ENCODE measurements around the gene IL17B.

Gene IL17B

GRCh38 chr5:149375434-149375833, 3.7 kb downstream of the IL17B start:
- no peak for DNase-seq

GRCh38 chr5:149374801-149375200, 4.3 kb downstream of the IL17B start:
- DNase-seq, result no peak

- DNase-seq, result no peak
Measured at GRCh38 chr5:149374303-149374702, 4.8 kb downstream of the IL17B start.

GRCh38 chr5:149372932-149373331, 6.2 kb downstream of the IL17B start:
- DNase-seq, result no peak

GRCh38 chr5:149372076-149372795, 6.9 kb downstream of the IL17B start:
- DNase-seq, result no peak

- DNase-seq, result peak; percentile 29
Measured at GRCh38 chr5:149371296-149371962, 7.7 kb downstream of the IL17B start.

- no peak for DNase-seq
Measured at GRCh38 chr5:149370878-149371277, 8.2 kb downstream of the IL17B start.

- DNase-seq, result no peak
Measured at GRCh38 chr5:149367972-149368645, 11.0 kb downstream of the IL17B start.

- DNase-seq, result peak; percentile 42
Measured at GRCh38 chr5:149367249-149367971, 11.7 kb downstream of the IL17B start.

GRCh38 chr5:149366169-149366729, 12.8 kb downstream of the IL17B start:
- no peak for DNase-seq

GRCh38 chr5:149365418-149365817, 13.7 kb downstream of the IL17B start:
- DNase-seq, result no peak

- no peak for DNase-seq
Measured at GRCh38 chr5:149364719-149365118, 14.4 kb downstream of the IL17B start.

- DNase-seq, result no peak
Measured at GRCh38 chr5:149363936-149364335, 15.2 kb downstream of the IL17B start.

- DNase-seq, result no peak
Measured at GRCh38 chr5:149363358-149363757, 15.7 kb downstream of the IL17B start.

GRCh38 chr5:149362541-149362940, 16.6 kb downstream of the IL17B start:
- DNase-seq, result no peak

GRCh38 chr5:149360272-149360671, 18.8 kb downstream of the IL17B start:
- DNase-seq, result no peak

GRCh38 chr5:149358868-149359495, 20.1 kb downstream of the IL17B start:
- no peak for DNase-seq

GRCh38 chr5:149358294-149358651, 20.8 kb downstream of the IL17B start:
- no peak for DNase-seq

- DNase-seq, result peak; percentile 88
Measured at GRCh38 chr5:149357370-149358293, 21.5 kb downstream of the IL17B start, which contains the start of gene PCYOX1L. Gene PCYOX1L (plus strand): TSS chr5:149358046. CDS start chr5:149358069, 23 bp downstream.

- no peak for DNase-seq
Measured at GRCh38 chr5:149356391-149356790, 22.7 kb downstream of the IL17B start.

GRCh38 chr5:149355688-149356087, 23.4 kb downstream of the IL17B start:
- DNase-seq, result no peak
